Measurements from ENCODE around the gene INO80B.

The INO80B gene

GRCh38 chr2:74428675-74429074, 26.2 kb upstream of the INO80B start:
- Histone ChIP-seq H3K9me3 (ENCODE audit: control insufficient read depth, low read depth, low read length) (no peaks in the 10 kb centered on the region), H3K4me3 (ENCODE audit: low read length) (no peak overlapping the region), H3K4me1 (ENCODE audit: control insufficient read depth, low read depth, low read length) (no peaks in the 10 kb centered on the region), H3K27me3 (ENCODE audit: control insufficient read depth, insufficient read depth, low read length) (peaks cover 3% of the 10 kb centered on the region), H3K27ac (ENCODE audit: low read length) (no peak overlapping the region), H3K9ac (ENCODE audit: low read length) (no peak overlapping the region), H3K36me3 (ENCODE audit: control insufficient read depth, low read depth, low read length) (peaks cover 73% of the 10 kb centered on the region)

DNA sequence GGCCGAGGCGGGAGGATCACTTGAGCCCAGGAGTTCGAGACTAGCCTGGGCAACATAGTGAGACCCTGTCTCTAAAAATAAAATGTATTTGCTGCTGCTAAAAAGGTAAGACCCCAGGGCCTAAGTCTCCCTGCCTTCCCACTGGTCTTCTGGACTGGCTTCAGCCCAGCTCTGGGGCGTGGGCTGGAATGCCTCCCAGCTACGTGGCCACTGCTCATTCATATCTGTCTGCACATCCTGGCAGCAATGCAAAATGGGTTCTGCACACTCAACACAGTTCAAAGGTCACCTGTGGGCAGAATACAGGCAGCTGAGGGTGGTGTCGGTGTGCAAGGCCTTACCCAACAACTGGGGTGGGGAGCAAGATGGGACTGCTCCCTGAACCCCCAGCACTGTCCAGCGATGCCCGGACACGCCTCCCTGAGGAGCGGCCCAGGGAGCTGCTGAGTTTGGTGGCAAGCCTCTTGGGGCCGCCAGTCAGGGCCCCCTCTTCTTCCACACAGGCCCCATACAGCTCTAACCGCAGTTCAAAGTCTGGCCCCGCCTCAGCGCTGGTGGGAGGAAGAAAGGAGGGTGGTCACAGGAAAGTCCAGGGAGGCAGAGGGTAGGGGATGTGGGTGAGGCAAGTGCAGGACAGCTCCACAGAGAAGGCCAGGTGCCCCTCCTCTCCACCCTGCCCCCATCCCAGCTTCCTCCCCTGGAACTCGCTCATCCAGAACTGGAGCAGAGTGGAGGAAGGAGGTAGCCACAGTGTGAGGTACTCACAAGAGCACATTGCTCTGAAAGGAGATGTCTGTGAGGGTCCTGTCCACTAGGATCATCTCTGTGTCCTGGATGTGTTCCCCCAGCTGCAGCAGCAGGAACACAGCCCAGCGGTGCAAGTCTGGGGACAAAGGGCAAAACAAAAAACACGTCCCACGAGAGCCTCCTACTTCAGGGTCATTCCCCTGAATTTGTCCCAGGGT, 25.1 kb upstream of the INO80B start:
- no peak overlapping the region for H3K27ac ChIP-seq (ENCODE audit: low read length)
- peaks cover 70% of the 10 kb centered on the region for H3K36me3 ChIP-seq (ENCODE audit: control insufficient read depth, low read depth, low read length)
- no peak overlapping the region for H3K9ac ChIP-seq (ENCODE audit: low read length)

GRCh38 chr2:74430502-74430901, 24.4 kb upstream of the INO80B start:
- no peaks in the 10 kb centered on the region for H3K27me3 ChIP-seq (ENCODE audit: control insufficient read depth, insufficient read depth, low read length)
- H3K4me1 ChIP-seq (ENCODE audit: control insufficient read depth, low read depth, low read length) = no peaks in the 10 kb centered on the region
- H3K9ac ChIP-seq (ENCODE audit: low read length) = no peak overlapping the region
- peaks cover 68% of the 10 kb centered on the region for H3K36me3 ChIP-seq (ENCODE audit: control insufficient read depth, low read depth, low read length)
- H3K27ac ChIP-seq (ENCODE audit: low read length) = no peak overlapping the region
- H3K9me3 ChIP-seq (ENCODE audit: control insufficient read depth, low read depth, low read length) = no peaks in the 10 kb centered on the region
- H3K4me3 ChIP-seq (ENCODE audit: low read length) = no peak overlapping the region

More for the DNA sequence above, 25.1 kb upstream of the INO80B start:
- H3K4me3 ChIP-seq (ENCODE audit: low read length) = no peak overlapping the region
- no peaks in the 10 kb centered on the region for H3K9me3 ChIP-seq (ENCODE audit: control insufficient read depth, low read depth, low read length)
- H3K27me3 ChIP-seq (ENCODE audit: control insufficient read depth, insufficient read depth, low read length) = no peaks in the 10 kb centered on the region
- no peaks in the 10 kb centered on the region for H3K4me1 ChIP-seq (ENCODE audit: control insufficient read depth, low read depth, low read length)

- Histone ChIP-seq H3K9ac (ENCODE audit: low read length) (no peak overlapping the region), H3K4me3 (ENCODE audit: low read length) (no peak overlapping the region), H3K27me3 (ENCODE audit: control insufficient read depth, insufficient read depth, low read length) (no peaks in the 10 kb centered on the region), H3K4me1 (ENCODE audit: control insufficient read depth, low read depth, low read length) (peaks cover 23% of the 10 kb centered on the region), H3K27ac (ENCODE audit: low read length) (no peak overlapping the region), H3K36me3 (ENCODE audit: control insufficient read depth, low read depth, low read length) (peaks cover 17% of the 10 kb centered on the region), H3K9me3 (ENCODE audit: control insufficient read depth, low read depth, low read length) (no peaks in the 10 kb centered on the region)
Measured at GRCh38 chr2:74436111-74436805, 18.6 kb upstream of the INO80B start.

DNA sequence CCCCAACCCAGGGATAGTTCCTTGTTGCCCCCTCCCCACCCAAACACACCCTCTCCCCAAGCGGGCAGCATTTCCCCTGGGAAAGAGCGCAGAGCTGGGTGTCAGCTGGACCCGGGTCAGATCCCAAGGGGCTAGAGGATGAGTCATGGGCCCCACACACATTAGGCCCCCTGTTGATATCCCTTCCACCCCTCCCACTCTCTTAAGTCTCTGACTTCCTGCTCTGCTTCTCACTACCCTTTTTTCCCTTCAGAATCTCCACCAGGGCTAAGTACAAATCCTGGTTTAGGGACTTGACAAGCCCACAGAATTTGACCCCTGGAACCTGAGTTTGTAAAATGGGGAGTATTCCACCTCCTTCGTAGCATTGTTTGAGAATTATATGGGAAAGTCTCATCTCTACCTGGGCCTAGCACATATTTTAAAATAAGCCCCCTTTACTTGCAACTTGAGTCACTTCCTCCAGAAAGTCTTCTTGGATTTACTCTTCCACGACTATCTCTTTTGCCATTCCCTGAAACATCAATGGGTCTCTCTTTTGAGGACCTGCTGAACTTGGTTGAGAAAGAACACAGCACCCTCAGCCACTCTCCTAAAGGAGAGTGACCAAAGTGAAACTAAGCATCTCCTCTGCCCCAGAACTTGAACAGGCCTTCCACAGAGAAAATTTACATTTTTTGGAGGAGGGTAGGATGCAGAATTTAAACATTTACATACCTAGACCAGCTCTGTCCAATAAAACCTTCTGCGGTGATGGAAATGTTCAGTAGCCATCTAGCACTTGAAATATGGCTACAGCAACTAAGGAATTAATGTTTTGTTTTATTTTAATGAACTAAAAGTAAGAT, 17.8 kb upstream of the INO80B start:
- H3K9me3 ChIP-seq (ENCODE audit: control insufficient read depth, low read depth, low read length) = no peaks in the 10 kb centered on the region
- H3K4me1 ChIP-seq (ENCODE audit: control insufficient read depth, low read depth, low read length) = peaks cover 23% of the 10 kb centered on the region
- H3K27me3 ChIP-seq (ENCODE audit: control insufficient read depth, insufficient read depth, low read length) = no peaks in the 10 kb centered on the region
- H3K4me3 ChIP-seq (ENCODE audit: low read length) = no peak overlapping the region
- peaks cover 9% of the 10 kb centered on the region for H3K36me3 ChIP-seq (ENCODE audit: control insufficient read depth, low read depth, low read length)
- no peak overlapping the region for H3K27ac ChIP-seq (ENCODE audit: low read length)
- H3K9ac ChIP-seq (ENCODE audit: low read length) = no peak overlapping the region

DNA sequence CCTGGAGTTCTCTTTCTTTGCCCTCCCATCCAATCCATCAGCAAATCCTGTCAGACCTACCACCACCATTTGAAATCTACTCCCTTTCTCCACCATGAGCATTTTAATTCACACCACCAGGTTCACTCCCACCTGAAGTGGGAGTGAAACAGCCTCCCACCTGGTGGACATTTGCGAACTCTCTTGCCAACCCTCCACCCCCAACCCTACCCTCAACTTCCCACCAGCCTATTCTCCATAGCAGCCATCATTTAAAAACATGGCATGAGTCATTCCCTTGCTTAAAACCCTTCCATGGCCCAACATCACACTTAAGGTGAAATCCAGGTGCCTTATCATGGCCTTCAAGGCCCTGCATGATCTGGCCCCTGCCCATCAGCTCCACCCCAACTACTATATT, 16.6 kb upstream of the INO80B start:
- Histone ChIP-seq H3K4me1 (ENCODE audit: control insufficient read depth, low read depth, low read length) (peaks cover 23% of the 10 kb centered on the region), H3K9ac (ENCODE audit: low read length) (no peak overlapping the region), H3K36me3 (ENCODE audit: control insufficient read depth, low read depth, low read length) (peaks cover 8% of the 10 kb centered on the region), H3K27ac (ENCODE audit: low read length) (no peak overlapping the region), H3K9me3 (ENCODE audit: control insufficient read depth, low read depth, low read length) (no peaks in the 10 kb centered on the region), H3K4me3 (ENCODE audit: low read length) (no peak overlapping the region), H3K27me3 (ENCODE audit: control insufficient read depth, insufficient read depth, low read length) (no peaks in the 10 kb centered on the region)

DNA sequence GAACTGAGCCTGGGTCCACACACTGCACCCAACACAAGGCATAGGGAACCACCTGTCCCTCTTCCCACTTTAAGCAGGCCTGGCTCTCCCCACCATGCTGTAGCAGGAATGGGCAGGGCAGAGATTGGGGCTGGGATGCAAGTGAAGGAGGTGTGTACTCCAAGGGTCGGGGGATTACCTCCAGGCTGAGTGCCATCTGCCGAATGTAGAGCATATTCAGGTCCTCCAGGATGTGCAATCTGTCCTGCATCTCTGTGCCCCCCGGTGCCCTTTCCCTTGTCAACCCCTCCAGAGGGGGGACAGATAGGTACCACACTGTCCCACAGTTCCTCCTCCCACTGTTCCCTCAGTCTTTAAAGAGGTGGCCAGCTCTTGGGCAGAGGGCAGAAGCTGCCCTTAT, 15.5 kb upstream of the INO80B start:
- H3K36me3 ChIP-seq (ENCODE audit: control insufficient read depth, low read depth, low read length) = peaks cover 8% of the 10 kb centered on the region
- peak overlapping the region; percentile 88 for H3K4me3 ChIP-seq (ENCODE audit: low read length)

GRCh38 chr2:74439803-74440377, 15.0 kb upstream of the INO80B start:
- Histone ChIP-seq H3K9me3 (ENCODE audit: control insufficient read depth, low read depth, low read length) (no peaks in the 10 kb centered on the region), H3K4me3 (ENCODE audit: low read length) (peak overlapping the region; percentile 88), H3K9ac (ENCODE audit: low read length) (peak overlapping the region; percentile 84), H3K27ac (ENCODE audit: low read length) (no peak overlapping the region), H3K36me3 (ENCODE audit: control insufficient read depth, low read depth, low read length) (peaks cover 8% of the 10 kb centered on the region), H3K27me3 (ENCODE audit: control insufficient read depth, insufficient read depth, low read length) (no peaks in the 10 kb centered on the region), H3K4me1 (ENCODE audit: control insufficient read depth, low read depth, low read length) (peaks cover 23% of the 10 kb centered on the region)

More for the DNA sequence above, 15.5 kb upstream of the INO80B start:
- Histone ChIP-seq H3K27ac (ENCODE audit: low read length) (no peak overlapping the region), H3K9ac (ENCODE audit: low read length) (peak overlapping the region; percentile 84), H3K27me3 (ENCODE audit: control insufficient read depth, insufficient read depth, low read length) (no peaks in the 10 kb centered on the region), H3K4me1 (ENCODE audit: control insufficient read depth, low read depth, low read length) (peaks cover 23% of the 10 kb centered on the region), H3K9me3 (ENCODE audit: control insufficient read depth, low read depth, low read length) (no peaks in the 10 kb centered on the region)

- H3K9ac ChIP-seq (ENCODE audit: low read length) = peak overlapping the region; percentile 84
- H3K9me3 ChIP-seq (ENCODE audit: control insufficient read depth, low read depth, low read length) = no peaks in the 10 kb centered on the region
- peaks cover 4% of the 10 kb centered on the region for H3K36me3 ChIP-seq (ENCODE audit: control insufficient read depth, low read depth, low read length)
- H3K27ac ChIP-seq (ENCODE audit: low read length) = peak overlapping the region; percentile 83
- peaks cover 23% of the 10 kb centered on the region for H3K4me1 ChIP-seq (ENCODE audit: control insufficient read depth, low read depth, low read length)
- no peaks in the 10 kb centered on the region for H3K27me3 ChIP-seq (ENCODE audit: control insufficient read depth, insufficient read depth, low read length)
- H3K4me3 ChIP-seq (ENCODE audit: low read length) = peak overlapping the region; percentile 88
Measured at GRCh38 chr2:74440378-74441169, 14.3 kb upstream of the INO80B start.

DNA sequence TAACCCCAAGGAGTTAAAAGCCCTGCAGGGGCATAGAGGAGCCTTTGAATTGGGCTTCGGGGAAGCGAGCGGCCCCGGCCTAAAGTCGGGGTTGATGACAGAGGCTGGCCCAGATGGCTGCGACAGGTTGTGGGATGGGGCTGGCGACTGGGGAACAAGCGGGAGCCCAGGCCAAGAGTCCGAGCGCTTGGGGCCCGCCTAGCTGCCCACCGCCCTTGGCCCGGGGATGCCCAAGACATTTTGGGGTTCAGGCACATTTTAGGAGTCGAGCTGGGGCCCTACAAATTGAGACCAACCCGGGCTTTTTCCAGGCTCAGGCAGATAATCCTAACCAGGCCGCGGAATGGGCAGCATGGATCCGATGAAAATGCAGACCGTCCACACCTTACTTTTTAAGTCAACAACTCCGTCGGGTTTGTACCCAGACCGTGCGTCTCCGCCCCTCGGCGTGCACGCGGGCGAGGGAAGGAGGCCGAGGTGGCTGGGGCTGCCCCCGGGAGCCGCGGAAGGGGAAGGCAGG, 13.7 kb upstream of the INO80B start:
- Histone ChIP-seq H3K4me1 (ENCODE audit: control insufficient read depth, low read depth, low read length) (peaks cover 23% of the 10 kb centered on the region), H3K4me3 (ENCODE audit: low read length) (peak overlapping the region; percentile 88), H3K36me3 (ENCODE audit: control insufficient read depth, low read depth, low read length) (peaks cover 4% of the 10 kb centered on the region), H3K27me3 (ENCODE audit: control insufficient read depth, insufficient read depth, low read length) (no peaks in the 10 kb centered on the region), H3K9ac (ENCODE audit: low read length) (peak overlapping the region; percentile 84), H3K27ac (ENCODE audit: low read length) (peak overlapping the region; percentile 54), H3K9me3 (ENCODE audit: control insufficient read depth, low read depth, low read length) (no peaks in the 10 kb centered on the region)

Measured in iPS-18a (cell line).